ENCODE data around the gene TCIRG1.

Gene TCIRG1

DNA sequence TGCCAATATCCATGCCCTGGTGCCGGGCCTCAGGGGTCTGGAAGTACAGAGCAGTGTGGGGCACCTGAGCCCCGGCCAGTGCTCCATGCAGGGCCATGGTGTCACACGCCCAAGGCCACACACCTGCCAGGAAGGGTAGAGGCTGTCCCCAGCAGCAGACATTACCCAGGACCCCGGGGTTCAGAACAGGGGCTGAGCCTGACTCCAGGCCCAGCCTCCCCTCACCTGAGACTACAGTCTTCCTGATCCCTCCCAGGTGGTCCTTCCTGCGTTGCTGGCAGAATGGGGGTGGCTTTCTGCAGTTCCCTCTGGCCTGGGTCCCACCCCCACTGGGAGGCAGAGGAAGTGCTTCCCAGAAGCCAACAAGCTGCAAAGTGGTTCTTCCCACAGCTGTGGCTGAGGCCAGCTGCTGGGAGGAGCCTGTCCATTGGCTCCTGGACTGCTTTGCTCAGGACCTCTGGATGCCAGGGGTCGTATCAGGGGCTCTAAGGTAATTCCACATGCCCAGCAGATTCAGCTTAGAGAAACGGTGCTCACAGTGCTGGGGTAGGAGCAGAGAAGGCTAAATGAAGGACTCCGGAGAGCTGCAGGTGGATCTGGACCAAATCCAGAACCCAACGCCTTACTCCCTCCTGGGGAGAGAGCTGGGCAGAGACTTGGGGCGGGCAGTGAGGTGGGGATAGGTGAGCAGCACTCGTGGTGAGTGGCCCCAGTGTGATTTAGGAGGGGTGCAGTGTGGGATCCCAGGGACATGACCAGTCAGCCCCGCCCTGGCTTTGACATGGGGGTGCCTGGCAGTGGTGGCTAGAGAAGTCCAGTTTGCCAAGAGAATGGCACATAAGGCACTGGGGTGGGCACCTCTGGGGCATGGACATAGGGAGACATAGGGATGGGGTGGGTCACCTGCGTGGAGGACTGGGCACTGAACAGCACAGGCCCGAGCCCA lies 12.6 kb downstream of the TCIRG1 start:
- DNase-seq (ENCODE audit: low read depth, low spot score): no peak

DNA sequence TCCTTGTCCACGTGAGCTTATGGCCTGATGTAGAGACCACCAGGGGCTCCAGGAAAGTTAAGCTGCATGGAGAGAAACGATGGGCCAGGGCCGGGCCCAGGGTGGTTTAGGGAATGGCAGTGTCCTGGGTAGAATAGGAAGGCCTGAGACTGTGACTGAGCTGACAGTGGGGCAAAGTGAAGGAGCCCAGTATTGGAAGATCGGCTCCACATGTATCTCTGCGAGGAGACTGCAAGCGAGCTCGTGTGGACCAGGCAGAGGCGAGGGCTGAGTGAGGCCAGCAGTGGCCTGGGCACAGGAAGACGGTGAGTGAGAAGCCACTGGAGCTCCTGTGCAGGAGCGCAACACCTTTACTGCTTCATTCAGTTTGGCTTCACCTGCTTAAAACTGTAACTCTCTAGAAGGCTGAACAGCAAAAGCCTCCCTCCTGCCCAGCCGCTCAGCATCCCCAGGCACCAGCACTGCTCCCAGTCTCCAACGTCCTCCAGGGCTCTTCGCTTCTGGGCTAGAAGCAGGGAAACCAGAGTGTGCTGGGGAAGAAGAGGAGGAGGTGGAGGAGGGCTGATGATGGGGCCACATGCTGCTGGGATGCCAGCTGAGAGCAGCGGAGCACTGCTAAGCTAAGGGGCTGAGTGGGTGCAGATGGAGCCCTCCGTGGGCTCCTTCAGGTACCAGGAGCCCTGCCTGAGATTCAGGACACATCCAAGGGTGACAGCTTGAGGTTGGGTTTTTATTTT lies 13.5 kb downstream of the TCIRG1 start:
- DNase-seq (ENCODE audit: low read depth, low spot score): no peak

DNA sequence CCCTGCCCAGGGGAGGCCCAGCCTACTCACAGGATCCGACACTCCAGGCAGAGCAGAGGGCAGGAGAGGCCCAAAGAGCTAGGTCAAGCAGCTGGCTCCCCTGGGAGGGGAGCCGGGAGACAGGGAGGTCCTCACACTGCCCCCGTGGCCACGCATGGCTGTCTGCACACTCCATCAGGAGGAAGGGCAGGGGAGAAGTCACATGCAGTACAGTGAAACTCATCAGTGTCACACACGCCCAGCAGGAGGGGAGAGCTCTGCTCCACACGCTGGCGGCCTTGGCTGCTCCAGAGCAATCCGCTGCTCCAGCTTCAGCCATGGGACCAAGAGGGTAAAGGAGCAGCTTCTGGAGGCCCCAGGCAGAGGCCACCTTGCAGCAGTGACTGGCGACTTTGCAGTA lies 14.3 kb downstream of the TCIRG1 start:
- no peak for DNase-seq (ENCODE audit: low read depth, low spot score)

DNA sequence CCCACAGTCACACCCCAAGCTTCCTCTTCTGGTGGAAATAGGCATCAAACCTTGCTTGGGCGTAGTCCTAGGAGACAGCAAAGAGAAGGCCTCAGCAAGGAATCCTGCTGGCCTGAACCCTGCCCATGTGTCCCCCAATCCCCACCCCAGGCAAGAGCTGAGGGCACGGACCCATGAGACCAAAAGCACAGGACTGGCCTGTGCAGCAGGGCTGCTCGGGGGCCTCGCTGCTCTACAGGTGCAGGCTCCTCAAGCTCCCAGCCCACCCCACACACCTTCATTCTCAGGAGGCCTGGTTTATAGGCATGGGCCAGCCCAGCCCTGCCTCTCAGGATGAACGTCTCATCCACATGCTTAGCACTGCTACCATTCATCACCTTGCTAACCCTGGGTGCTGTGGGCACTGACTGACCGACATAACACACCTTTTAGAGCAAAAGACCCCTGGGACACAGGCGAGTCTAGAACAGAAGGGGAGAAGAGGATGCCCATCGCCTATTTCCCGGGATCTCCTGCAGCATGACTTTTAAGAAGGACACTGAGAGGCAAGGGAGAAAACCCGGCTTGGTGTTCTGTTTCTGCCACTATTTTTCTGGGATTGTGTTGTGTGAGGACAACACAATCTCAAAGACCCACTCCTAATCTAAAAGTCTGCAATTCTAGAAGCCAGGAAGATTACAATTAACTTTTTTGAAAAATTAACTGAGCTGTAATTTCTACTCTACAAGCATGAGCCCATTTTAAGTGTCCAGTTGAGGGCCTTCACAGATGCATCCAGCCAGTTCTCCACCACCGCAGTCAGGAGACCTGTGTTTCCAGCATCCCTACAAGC lies 15.4 kb downstream of the TCIRG1 start:
- DNase-seq (ENCODE audit: low read depth, low spot score): no peak

DNA sequence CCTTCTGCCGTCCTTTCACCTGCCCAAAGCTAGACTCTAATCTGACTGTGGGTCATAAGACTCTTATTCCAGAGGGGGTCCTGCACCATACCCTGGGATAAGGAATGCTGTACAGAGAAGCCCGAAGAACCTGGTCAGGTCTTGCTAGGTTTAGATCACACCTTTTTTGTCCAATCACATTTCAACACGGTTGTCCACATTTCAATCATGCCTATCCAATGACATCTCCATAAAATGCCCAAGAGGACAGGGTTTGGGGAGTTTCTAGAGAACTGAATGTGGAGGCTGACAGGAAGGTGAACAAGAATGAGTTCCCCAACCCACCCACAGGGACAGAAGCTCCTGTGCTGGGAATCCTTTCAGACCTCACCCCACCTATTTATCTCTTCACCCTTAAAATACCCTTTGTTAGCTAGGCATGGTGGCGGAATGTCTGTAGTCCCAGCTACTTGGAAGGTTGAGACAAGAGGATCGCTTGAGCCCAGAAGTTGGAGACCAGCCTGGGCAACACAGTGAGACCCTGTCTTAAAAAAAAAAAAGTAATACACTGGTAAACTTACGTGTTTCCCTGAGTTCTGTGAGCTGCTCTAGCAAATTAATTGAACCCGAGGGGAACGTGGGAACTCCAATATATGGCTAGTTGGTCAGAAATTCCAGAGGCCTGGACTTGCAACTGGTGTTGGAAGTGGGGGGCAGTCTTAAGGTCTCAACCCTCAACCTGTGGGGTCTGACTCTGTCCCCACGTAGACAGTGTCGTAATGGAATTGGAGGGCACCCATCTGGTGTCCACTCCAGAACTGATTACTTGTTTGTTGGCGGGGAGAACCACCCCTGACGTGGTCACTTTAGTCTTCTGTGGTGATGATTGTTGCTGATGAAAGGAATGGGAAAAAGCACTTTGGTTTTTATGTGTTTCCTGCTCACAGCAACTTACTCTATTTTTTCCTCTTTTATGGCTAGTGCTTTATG lies 17.8 kb downstream of the TCIRG1 start:
- no peak for DNase-seq (ENCODE audit: low read depth, low spot score)

DNA sequence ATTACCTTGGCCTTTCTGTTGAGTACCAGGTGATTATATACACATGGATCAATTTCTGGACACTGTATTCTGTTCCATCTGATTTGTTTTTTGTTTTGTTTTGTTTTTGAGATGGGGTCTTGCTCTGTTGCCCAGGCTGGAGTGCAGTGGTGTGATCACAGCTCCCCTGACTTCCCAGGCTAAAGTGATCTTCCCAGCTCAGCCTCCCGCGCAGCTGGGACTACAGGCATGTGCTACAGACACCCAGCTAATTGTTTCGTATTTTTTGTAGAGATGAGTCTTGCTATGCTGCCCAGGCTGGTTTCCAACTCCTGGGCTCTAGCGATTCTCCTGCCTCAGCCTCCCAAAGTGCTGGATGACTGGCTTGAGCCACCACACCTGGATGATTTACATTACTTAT lies 19.0 kb downstream of the TCIRG1 start:
- no peak for DNase-seq (ENCODE audit: low read depth, low spot score)

DNA sequence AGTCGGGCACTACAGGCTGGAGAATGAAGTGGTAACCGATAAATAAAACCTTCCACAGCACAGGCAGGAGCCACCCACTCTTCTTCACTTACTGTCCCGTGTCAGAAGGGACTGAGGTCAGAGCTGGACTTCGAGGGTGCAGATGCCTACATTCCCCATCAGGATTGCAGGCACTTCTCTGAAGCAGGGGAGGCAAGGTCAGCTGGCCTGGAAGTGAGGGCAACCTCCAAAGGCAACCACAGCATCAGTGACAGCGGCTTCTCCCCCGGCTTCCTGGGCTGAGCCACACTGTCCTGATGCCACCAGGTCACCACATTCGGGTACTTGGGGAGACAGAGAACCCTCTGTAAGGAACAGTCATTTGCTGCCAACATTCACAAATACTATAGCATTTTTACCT lies 22.7 kb downstream of the TCIRG1 start:
- DNase-seq (ENCODE audit: low read depth, low spot score): no peak

DNA sequence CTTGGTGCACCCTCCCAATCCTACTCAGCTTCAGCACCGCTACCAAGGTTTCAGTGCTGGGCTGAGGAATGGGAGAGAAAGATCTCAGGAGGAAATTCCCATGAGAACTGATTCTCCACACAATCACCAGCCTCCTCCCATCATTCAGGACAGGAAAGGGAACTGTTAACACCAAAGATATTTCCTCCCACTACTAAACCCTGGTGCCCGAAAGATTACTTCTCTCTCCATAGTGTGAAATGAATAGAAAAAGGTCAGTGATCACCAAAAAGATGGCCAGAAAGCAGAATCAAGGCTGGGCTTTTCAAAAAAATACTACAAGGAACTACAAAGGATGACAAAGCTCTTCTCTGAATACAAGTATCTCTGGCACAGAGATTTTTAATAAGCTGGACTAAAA lies 26.1 kb downstream of the TCIRG1 start:
- DNase-seq (ENCODE audit: low read depth, low spot score): no peak

DNA sequence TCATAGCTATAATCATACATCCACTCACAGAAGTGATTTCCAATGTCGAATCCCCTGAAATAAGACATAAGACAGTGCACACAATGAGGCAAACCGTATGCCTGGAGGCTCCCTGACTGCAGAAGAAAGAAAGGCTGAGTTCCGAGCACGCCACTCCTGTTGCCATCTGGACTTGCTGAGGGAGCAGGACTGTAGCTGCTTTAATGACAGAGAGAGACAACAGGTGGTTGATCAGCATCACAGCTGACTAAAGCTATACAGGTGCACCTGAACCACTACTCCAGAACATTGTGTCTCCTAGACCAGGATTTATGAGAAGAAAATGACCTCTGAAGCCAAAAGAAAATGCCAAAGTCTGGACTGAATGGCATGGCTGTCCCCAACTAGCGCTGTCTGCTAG lies 27.0 kb downstream of the TCIRG1 start:
- DNase-seq (ENCODE audit: low read depth, low spot score): no peak

DNA sequence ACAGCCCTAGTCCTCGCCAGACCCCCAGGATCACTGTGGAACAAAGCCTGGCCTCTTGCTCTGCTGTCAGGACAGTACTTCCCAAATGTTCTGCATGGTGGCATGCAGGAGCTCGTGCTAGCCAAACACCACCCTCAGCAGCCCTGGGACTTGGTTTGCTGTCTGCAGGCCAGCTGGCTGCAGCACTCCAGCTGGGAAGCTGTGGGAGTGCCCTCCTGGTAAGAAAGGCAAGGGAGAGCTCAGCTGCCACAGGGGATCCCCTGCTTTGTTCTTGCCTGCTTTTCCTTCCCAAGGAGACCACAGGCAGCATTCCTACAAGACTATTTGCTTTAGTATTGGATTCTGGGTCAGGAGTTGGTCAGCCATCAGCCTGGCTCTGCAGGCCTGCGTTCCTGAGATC lies 27.9 kb downstream of the TCIRG1 start:
- DNase-seq (ENCODE audit: low read depth, low spot score): no peak

DNA sequence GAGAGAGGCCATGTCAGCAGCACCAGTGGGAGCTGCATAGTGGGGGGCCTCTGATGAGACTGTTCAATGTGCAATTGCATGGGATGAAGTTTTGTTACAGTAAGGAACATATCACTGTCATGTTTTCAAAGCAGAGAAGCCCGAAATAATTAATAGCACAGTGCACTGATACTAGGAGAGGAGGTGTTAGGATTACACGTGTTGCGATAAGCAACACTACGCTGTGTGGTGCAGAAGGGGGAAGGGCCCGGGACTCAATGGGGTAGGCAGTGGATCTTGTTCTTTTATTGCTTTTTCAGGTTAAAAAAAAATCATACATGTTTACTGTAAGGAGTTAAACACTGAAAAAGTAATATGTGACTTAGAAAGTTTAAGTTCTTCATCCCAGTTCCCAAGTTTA lies 29.2 kb downstream of the TCIRG1 start:
- DNase-seq (ENCODE audit: low read depth, low spot score): no peak

DNA sequence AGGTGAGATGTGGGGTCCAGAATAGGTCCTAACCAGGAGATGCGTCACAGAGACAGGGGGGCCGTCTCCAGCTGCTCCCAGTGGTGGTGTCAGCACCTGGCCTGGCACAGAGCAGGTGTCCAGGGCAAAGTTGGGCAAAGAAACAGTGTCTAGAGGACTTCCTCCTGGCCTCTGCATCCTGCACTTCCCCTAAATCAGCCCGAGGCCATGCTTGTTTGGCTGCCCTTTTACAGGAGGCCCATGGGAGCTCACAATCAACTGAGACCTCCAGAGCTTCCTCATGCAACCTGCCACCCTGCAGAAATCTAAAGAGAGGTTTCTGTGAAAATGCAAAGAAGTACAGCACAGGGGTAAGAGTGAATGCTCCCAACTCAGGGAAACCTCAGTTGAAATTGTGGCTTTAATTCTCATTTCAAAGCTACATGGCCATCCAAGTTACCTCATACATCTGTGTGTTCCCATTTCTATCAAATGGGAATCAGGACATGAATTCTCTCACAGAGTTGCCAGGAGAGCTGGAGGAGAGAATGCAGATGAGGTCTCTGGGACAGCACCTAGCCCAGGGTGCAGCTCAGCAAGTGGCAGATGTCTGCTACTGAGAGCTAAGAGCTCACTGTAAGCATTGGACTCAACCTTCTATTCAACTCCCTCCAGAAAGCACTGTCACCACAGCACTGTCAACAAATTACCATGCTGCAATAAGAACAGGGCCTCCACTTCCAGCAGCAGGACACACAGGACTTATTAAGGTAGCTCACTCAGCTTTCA lies 32.6 kb downstream of the TCIRG1 start:
- DNase-seq (ENCODE audit: low read depth, low spot score): no peak

DNA sequence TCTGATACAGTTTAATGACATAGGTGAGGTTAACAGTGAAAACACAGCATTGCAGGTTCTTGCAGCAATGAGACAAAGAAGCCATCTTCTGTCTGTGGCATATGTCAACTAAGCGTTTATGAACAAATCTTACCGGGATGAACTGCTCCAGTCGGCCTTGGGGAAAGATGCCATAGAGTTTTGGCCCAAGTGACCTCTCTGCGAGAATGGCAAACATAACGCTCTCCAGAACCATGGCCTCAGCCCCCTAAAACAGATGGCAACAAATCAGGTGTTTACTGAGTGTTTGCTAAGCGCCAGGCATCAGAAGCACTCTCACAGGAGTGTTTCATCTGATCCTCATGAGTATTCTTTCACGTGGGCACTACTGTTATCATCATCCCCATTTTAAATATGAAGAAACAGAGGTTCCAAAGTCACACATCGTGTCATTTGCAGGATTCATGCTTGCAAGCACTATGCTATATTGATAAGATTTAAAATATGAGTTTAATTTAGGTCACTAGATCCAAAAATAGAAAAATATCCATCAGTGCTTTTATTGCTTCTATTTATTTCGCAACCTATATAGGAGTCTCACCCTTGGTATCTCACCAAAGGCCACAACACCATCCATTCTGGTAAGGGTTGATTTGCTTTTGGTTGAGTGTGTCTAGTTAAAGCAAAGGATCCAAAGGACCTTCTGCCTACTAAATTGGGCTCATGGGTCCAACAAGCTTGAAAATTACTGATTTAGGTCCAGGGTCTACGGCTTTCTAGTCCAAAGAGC lies 35.9 kb downstream of the TCIRG1 start:
- no peak for DNase-seq (ENCODE audit: low read depth, low spot score)

DNA sequence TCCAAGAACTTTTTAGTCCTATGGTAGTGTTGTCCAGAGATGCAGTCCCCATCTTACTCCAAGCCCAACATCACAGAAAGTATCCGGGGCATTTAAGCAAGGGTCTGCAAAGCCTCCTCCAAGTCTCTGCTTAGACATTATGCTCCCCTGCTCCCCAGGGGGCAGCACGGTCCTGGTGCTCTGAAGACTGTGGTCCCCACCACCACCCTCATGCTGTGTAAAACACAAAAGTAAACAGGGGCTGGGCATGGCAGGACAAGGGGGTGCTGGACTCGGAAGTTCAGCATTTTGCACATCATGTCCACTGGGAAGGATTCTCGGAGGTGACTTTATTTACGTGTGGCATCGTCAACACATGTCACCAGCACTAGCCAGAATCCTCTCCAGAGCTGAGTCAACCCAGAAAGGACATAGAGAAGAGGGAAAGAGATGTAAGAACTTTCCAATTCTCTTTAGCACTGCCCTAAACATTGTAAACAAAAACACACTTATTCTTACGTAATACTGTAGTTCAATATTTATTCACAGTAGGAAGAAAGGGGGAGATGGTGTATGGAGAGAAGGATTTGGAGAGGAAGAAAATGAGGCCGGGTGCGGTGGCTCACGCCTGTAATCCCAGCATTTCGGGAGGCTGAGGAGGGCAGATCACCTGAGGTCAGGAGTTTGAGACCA lies 37.7 kb downstream of the TCIRG1 start:
- DNase-seq (ENCODE audit: low read depth, low spot score): no peak

DNA sequence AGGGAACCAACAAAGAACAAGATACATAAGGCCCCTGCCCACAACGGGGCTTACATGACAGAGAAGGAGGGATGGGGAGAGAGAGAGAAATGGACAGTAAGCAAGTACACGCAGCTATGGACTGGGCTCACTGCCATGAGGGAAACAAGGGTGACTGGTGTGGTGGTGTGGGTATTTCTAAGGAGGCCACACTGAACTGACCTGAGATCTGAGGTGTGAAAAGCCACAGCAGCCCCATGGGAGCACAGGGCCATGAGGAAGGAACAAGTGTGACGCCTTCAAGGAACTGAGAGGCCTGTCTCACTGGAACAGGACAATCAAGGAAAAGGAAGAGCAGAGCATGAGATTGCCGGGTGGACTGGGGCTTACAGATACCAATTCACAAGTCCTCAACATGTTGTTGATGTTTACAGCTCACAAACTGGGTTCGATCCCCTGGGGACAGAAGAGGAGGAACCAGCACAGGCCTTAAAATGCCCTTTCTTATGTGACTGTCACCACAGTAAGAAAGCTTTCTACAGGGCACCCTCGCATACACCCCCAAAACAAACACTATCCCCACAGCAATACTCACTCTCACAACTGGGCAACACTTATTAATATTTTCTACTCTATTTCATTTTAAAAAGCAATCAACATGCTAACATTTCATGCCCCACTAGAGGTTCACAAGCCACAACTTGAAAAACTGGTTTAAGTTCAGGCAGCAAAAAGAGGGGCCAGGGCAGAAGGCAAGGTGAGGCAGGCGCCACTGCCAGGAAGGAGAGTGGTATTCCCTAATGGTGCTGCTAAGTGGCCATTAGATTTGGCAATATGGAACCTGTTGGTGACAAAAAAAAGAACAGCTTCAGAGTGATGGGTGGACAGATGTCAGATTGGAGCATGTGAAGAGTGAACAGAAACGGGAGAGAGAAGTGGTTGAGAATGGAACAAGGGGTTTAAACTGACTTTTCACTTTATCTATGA lies 39.1 kb downstream of the TCIRG1 start:
- DNase-seq (ENCODE audit: low read depth, low spot score): no peak

DNA sequence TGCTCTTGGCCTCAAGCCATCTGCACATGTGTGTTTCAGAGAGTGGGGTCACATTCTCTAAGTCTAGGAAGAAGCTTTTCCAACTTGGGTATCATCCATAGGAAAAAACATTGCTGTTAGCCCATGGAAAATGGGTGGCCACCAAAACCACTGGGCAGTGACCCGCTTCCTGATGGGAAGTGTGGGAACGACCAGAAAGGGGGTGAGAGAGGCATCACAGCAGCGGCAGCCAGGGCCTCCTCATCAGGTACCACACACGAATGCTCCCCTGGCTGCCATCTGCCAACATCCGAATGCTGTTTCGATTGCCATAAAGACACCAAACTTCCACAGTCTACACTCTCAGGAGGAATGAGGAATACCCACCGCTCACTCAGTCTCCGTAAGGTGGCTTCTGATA lies 42.0 kb downstream of the TCIRG1 start:
- DNase-seq (ENCODE audit: low read depth, low spot score): no peak

DNA sequence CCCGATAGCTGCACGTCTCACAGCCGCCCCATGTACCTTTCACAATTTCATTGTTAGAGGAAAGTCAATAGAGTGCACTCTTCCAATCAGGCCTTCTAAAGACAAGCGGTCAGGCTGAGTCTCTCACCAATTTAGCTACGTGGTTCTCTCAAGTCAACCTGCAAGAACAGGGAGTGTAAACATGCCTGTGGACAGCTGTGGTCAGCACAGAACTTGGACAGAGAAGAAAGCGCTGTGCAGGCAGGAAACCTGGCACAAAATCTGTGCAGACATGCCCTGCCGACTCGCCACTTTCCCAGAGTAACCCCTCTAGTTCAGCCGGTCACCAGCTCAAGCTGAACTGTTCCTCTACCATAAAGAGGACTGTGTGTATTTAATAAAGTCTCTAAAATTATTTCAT lies 42.9 kb downstream of the TCIRG1 start:
- no peak for DNase-seq (ENCODE audit: low read depth, low spot score)

DNA sequence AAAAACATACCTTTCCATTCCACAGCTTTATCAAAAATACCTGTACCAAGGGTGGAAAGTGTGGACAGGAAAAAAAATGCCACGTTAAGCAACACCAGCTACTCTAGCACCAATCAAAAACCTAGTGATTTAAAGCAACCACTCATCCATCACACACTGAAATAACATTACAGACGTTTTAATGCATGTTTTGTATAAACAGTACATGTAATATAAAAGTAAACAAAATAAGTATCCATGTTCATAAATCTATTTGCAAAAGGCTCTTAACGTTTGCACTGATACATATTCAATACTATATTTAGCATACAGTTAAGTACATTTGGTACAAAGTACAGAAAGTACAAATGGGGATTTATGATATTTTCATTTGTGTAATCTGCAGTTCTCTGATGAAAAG lies 43.7 kb downstream of the TCIRG1 start:
- DNase-seq (ENCODE audit: low read depth, low spot score): no peak

Measured in iPS DF 19.7 (cell line).